AG04450 (cell line): ENCODE results near the gene ARHGEF3. TPM values are rescaled to one million over a fixed set of nuclear protein-coding genes. Genes with fewer than 3 reads are reported as not detected.
A peak's percentile ranks its signal among the peaks of the same experiment; 100 is the strongest.

Source experiments
- CTCF ChIA-PET: fragments of 300-600, 350-600 bp; formaldehyde crosslinking; extraction: SDS; loops from one replicate; lab custom pipeline; 2022; ENCODE audit warnings: antibody characterized with exemption, inconsistent platforms; lab: Charles Lee
- POLR2A ChIA-PET: fragments of 350-600 bp; formaldehyde crosslinking; extraction: SDS; loops from one replicate; lab custom pipeline; 2021; ENCODE audit warnings: antibody characterized with exemption, inconsistent platforms; lab: Yijun Ruan, JAX
- DNase-seq: peaks from one replicate; pipeline ENCODE4 v3.0.0-alpha.2; 2011; ENCODE audit warnings: low read depth, low spot score
- H3K27ac ChIP-seq: one replicate; pipeline ENCODE4 v1.5.1; 2012; ENCODE audit warnings: low read depth, low read length, control low read depth
- H3K27me3 ChIP-seq: one replicate; pipeline ENCODE4 v1.6.0; 2012; ENCODE audit warnings: low read length; ENCODE audit not compliant: control insufficient read depth, insufficient read depth
- H3K4me3 ChIP-seq: 2 replicates; pipeline ENCODE4 v1.5.1; 2011; ENCODE audit warnings: mild to moderate bottlenecking, low read depth, low read length, control low read depth
- H3K9me3 ChIP-seq: 2 replicates; pipeline ENCODE4 v1.5.1; 2012; ENCODE audit warnings: low read length; ENCODE audit not compliant: control insufficient read depth, insufficient read depth
- polyA minus RNA-seq: library from RNA; depleted of rRNA, polyadenylated mRNA; stranded (reverse); fragments of >200 nt; gene quantifications from 2 replicates; pipeline ENCODE4 v1.2.3, GENCODE V29; 2011; rRNA and poly(A)+ RNA removed
- polyA plus RNA-seq: library from polyadenylated mRNA; depleted of rRNA; stranded (reverse); fragments of >200 nt; gene quantifications from 2 replicates; pipeline ENCODE4 v1.2.3, GENCODE V29; 2011; rRNA removed
- TF ChIP-seq, protein P1 (sequence below): IDR thresholded peaks from 2 replicates; pipeline ENCODE4 v1.5.1; 2011; ENCODE audit warnings: low read depth, low read length, control low read depth, inconsistent platforms

Gene ARHGEF3, protein sequence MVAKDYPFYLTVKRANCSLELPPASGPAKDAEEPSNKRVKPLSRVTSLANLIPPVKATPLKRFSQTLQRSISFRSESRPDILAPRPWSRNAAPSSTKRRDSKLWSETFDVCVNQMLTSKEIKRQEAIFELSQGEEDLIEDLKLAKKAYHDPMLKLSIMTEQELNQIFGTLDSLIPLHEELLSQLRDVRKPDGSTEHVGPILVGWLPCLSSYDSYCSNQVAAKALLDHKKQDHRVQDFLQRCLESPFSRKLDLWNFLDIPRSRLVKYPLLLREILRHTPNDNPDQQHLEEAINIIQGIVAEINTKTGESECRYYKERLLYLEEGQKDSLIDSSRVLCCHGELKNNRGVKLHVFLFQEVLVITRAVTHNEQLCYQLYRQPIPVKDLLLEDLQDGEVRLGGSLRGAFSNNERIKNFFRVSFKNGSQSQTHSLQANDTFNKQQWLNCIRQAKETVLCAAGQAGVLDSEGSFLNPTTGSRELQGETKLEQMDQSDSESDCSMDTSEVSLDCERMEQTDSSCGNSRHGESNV
- polyA plus RNA-seq = 4.9 and 5.6 TPM in 2 replicates
- 5.6 and 5.9 TPM in 2 replicates for polyA minus RNA-seq

DNA sequence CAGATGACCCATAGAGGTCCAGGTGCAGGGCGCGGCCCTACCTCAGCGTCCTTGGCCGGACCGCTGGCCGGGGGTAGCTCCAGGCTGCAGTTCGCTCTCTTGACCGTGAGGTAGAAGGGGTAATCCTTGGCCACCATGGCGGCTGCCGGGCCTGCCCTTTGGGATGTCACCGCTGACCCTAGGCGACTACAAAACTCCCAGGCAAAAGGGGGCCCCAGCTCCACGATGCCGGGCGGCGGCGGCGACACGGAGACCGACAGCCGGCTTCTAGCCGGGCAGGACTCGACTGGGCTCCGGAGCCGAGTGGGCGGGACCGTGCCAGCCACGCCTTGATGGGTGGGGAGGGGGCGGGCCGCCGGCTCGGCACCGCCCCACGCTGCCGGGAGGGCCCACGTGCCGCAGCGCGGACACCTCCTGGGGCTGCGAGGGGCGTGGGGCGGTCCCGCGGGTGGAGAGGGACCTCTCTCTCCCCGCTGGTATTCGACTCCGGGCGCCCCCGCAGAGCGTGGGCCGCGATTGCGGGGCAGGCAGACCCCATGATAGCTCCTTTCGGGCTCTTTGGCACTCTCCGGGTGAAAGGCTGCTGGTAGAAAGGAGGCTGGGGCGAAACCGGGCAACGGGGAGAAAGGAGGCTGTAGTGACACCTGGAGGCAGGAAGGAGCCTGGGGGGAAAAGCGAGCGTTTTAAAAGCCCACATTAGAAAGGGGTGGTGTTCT is at the start of gene ARHGEF3:
TSS of gene ARHGEF3 (minus strand) at position 288 of the 716 bp plus-strand sequence. CDS start at position 137, 151 bp downstream.
- Histone ChIP-seq H3K27me3 (peaks cover 4% of the 10 kb centered on the region), H3K27ac (no peak within 1 kb of the TSS), H3K4me3 (peak within 1 kb of the TSS; percentile 69), H3K9me3 (no peaks in the 10 kb centered on the region; the same call in 1 of the 2 replicates)
- ChIA-PET CTCF (interaction anchor here (0.6 to 6.8 kb wide), 13 partner anchors 9 to 517 kb away, joined by 3 to 179 read pairs (median 23); no protein-coding TSS in a partner anchor), POLR2A (interaction anchor here (1.4 kb wide), 1 partner anchor 185 kb away, joined by 3 read pairs; no protein-coding TSS in a partner anchor)
- TF ChIP-seq, protein P1, sequence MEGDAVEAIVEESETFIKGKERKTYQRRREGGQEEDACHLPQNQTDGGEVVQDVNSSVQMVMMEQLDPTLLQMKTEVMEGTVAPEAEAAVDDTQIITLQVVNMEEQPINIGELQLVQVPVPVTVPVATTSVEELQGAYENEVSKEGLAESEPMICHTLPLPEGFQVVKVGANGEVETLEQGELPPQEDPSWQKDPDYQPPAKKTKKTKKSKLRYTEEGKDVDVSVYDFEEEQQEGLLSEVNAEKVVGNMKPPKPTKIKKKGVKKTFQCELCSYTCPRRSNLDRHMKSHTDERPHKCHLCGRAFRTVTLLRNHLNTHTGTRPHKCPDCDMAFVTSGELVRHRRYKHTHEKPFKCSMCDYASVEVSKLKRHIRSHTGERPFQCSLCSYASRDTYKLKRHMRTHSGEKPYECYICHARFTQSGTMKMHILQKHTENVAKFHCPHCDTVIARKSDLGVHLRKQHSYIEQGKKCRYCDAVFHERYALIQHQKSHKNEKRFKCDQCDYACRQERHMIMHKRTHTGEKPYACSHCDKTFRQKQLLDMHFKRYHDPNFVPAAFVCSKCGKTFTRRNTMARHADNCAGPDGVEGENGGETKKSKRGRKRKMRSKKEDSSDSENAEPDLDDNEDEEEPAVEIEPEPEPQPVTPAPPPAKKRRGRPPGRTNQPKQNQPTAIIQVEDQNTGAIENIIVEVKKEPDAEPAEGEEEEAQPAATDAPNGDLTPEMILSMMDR = peak; percentile 39
- DNase-seq = no peak

- no peak overlapping the region for H3K4me3 ChIP-seq
- H3K9me3 ChIP-seq = no peaks in the 10 kb centered on the region
- H3K27me3 ChIP-seq = no peaks in the 10 kb centered on the region
- TF ChIP-seq, protein P1 = no peak
- ChIA-PET CTCF (interaction anchor here (2.3 kb wide), 1 partner anchor 139 kb away, joined by 5 read pairs; no protein-coding TSS in a partner anchor), POLR2A (no interaction called here)
- no peak overlapping the region for H3K27ac ChIP-seq
- no peak for DNase-seq
Measured at GRCh38 chr3:56849698-56850097, 47.9 kb upstream of the ARHGEF3 start.

DNA sequence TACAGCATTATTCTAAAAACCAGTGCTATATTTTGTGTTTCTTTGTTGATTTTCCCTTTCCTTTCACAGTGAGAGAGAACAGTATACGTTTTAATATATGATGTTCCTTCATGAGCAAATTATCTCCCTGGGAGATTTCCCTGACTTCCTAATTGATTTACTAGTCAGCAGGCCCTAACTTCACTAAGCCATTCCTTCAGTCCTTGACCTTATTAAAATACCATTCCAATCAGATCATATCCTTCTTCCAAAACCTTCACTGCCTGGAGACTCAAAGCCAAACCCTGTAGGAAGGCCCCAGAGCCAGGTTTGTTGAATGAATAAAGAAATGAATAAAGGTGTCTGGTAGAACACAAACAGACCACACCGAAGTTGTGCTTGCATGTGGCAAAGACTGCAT is 43.8 kb upstream of the ARHGEF3 start:
- ChIA-PET CTCF (no interaction called here), POLR2A (no interaction called here)
- no peaks in the 10 kb centered on the region for H3K9me3 ChIP-seq
- TF ChIP-seq, protein P1 = no peak
- no peak overlapping the region for H3K4me3 ChIP-seq
- no peak overlapping the region for H3K27ac ChIP-seq
- no peaks in the 10 kb centered on the region for H3K27me3 ChIP-seq
- DNase-seq = no peak

- DNase-seq = no peak
- no peaks in the 10 kb centered on the region for H3K9me3 ChIP-seq
- H3K27ac ChIP-seq = no peak overlapping the region
- no peak overlapping the region for H3K4me3 ChIP-seq
- ChIA-PET POLR2A (no interaction called here), CTCF (no interaction called here)
- TF ChIP-seq, protein P1 = no peak
- H3K27me3 ChIP-seq = no peaks in the 10 kb centered on the region
Measured at GRCh38 chr3:56844536-56844935, 42.8 kb upstream of the ARHGEF3 start.
